Stimulated activated CD8-positive, alpha-beta memory T cell treated with anti-CD3 and anti-CD28 coated beads, Interleukin-12 subunit alpha, Interleukin-12 subunit beta, amount 100 ng/mL, for 4 hours (primary cell): ENCODE data around the gene OR10V1.
"Not testable (repeated sequence)": the region's sequence is repeated elsewhere in the genome, so short reads cannot be mapped to it uniquely, and the experiment has no call there.

Experiments used
- DNase-seq: peaks from one replicate; pipeline ENCODE4 v3.0.0-alpha.2; 2020; ENCODE audit warnings: low read depth

The OR10V1 gene

DNA sequence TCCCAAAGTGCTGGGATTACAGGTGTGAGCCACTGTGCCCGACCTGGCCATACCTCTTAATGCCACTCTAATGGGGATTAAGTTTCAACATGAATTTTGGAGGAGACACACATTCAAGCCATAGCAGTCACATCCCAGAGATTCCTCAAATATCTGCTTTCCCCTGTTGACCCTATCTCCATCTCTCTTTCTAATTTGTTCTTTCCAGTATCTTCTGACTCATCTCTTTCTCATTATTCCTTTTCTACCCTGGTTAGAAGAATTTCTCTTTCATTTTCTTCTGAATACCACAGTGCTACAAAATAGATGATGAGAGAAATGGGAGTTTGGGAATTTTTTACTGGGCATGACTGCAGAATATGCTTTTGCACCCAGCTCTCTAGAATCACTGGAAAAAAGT is 5.1 kb downstream of the OR10V1 start:
- DNase-seq = no peak

DNA sequence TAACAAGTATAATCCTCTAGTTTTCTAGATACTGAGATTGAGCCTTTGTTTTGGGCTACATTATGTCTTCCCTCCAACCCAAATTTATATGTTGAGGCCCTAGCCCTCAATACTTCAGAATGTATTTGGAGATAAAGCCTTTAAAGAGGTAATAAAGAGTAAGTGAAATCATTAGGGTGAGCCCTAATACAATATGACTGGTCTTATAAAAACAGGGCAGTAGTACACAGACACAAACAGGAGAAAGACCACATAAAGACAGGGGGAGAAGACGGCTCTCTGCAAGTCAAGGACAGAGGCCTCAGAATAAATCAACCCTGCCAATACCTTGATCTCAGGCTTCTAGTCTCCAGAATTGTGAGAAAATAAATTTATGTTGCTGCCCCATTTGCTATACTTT is 6.3 kb downstream of the OR10V1 start:
- no peak for DNase-seq

DNA sequence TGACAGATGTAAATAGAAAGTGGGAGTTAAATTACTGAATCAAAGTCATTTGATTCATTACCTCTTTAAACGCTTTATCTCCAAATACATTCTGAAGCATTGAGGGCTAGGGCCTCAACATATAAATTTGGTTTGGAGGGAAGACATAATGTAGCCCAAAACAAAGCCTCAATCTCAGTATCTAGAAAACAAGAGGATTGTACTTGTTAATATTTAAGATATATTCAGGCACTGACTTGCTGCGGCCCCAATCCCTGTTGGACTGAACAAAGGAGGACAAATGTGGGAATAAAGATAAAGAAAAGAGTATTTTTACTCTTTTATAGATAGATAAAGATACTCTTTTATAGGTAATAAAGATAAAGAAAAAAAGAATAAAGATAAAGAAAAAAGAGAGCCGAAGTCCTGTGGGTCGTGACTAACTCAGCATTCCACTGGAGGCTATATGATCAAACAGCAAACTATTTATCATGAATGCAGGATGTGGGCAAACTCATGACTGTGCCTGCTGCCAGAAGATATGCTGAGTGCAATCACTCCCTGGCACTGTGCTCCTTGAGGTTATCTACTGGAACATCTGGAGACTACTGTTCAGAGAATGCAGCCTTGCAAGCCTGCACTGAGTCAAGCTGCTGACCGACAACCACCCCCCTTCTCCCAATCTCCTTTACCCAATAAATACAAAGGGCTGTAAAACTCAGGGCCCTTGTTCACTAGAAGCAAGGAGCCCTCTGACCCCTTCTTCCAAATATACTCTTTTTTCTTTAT is 6.9 kb downstream of the OR10V1 start:
- DNase-seq = no peak

DNA sequence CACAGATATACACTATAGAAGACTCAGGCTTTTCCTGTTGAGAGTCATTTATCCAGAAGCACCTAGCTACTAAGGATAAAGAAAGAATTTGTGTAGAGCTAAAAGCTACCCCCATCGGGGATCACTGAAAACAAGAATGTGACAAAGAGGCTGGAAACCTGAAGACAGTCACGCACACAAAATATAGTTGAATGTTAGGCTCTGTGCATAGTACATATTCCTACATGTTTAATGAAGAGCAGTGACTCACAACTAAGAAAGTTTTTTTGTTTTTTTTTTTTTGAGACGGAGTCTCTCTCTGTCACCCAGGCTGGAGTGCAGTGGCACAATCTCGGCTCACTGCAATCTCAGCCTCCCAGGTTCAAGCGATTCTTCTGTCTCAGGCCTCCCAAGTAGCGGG is 8.4 kb downstream of the OR10V1 start:
- no peak for DNase-seq

DNA sequence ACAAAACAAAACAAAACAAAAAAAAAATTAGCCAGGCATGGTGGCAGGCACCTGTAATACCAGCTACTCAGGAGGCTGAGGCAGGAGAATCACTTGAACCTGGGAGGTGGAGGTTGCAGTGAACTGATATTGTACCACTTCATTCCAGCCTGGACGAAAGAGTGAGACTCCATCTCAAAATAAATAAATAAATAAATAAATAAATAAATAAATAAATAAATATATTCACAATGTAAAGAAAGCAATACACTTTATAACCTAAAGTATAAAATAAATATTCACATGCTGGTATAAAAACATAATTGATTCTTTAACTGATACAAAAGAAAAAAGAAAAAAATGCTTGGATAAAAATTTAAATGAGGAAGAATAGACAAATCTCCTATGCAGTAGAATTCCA is 10.1 kb downstream of the OR10V1 start:
- DNase-seq = not testable (repeated sequence)

DNA sequence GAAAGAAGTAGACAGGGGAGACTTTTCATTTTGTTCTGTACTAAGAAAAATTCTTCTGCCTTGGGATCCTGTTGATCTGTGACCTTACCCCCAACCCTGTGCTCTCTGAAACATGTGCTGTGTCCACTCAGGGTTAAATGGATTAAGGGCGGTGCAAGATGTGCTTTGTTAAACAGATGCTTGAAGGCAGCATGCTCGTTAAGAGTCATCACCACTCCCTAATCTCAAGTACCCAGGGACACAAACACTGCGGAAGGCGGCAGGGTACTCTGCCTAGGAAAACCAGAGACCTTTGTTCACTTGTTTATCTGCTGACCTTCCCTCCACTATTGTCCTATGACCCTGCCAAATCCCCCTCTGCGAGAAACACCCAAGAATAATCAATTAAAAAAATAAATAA is 13.5 kb downstream of the OR10V1 start:
- not testable (repeated sequence) for DNase-seq

DNA sequence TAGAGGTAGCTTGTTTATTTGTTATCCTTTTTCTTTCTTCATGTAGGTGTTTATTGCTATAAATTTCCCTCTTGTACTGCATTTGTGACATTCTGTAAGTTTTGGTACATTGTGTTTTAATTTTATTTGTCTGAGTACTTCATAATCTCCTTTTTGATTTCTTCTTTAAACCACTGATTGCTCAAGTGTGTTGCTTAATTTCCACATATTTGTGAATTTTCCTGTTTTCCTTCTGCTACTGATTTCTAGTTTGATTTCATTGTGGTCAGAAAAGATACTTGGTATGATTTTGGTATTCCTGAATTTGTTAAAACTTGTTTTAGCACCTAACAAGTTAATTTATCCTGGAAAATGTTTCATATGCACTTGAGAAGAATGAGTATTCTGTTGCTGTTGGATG is 15.1 kb downstream of the OR10V1 start:
- no peak for DNase-seq

DNA sequence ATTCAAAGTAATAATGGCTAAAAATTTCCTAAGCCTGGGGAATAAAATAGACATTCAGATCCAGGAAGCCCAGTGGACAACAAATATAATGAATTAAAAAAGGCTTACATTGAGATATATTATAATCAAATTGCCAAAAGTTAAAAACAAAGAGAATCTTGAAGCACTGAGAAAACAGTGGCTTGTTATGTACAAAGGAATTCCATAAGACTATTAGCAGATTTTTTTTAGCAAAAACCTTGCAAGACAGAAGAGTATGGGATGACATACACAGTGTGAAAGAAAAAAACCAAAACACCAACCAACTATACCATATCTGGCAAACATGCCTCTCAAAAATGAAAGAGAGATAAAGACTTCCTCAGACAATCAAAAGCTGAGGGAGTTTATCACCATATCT is 20.7 kb downstream of the OR10V1 start:
- DNase-seq = no peak

DNA sequence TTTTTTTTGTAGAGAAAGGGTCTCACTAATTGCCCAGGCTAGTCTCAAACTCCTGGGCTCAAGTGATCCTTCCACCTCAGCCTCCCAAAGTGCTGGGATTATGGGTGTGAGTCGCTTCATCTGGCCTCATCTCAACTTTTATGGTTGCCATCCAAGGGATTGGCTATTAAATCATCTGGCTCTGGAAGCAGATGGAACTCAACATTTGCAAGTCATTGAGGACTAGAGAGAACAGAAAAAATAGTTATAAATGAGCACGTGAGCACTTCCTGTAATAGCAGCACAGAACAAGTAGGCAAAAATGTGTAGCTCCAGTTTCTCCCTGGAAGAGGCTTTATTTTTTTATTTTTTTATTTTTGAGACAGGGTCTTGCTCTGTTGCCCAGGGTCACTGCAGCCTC is 22.5 kb downstream of the OR10V1 start:
- DNase-seq = no peak

DNA sequence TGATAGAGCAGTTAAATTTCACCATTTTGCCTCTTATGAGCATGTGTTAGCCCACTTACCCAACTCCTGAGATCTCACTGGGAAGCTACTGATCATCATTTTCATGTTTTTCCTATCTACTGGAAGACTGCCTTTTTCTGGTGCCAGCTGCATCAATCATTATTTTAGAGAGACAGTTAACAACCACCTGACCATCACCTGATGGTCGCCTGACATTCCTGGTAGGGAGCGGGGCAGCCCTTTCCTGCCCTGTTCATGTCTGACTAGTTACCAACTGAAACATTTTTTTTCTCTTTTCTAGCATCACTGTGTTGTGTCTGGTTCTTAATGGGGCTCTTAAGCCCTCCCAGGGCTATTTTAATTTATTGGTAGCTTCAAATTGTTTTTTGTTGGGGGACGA is 24.6 kb downstream of the OR10V1 start:
- no peak for DNase-seq

DNA sequence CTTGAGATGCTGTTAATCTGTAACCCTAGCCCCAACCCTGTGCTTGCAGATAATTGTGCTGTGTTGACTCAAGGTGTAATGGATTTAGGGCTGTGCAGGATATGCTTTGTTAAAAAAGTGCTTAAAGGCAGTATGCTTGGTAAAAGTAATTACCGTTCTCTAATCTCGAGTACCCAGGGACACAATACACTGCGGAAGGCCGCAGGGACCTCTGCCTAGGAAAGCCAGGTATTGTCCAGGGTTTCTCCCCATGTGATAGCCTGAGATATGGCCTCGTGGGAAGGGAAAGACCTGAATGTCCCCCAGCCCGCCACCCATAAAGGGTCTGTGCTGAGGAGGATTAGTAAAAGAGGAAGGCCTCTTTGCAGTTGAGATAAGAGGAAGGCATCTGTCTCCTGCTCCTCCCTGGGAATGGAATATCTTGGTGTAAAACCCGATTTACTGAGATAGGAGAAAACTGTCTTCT is 32.4 kb downstream of the OR10V1 start:
- DNase-seq = not testable (repeated sequence)

DNA sequence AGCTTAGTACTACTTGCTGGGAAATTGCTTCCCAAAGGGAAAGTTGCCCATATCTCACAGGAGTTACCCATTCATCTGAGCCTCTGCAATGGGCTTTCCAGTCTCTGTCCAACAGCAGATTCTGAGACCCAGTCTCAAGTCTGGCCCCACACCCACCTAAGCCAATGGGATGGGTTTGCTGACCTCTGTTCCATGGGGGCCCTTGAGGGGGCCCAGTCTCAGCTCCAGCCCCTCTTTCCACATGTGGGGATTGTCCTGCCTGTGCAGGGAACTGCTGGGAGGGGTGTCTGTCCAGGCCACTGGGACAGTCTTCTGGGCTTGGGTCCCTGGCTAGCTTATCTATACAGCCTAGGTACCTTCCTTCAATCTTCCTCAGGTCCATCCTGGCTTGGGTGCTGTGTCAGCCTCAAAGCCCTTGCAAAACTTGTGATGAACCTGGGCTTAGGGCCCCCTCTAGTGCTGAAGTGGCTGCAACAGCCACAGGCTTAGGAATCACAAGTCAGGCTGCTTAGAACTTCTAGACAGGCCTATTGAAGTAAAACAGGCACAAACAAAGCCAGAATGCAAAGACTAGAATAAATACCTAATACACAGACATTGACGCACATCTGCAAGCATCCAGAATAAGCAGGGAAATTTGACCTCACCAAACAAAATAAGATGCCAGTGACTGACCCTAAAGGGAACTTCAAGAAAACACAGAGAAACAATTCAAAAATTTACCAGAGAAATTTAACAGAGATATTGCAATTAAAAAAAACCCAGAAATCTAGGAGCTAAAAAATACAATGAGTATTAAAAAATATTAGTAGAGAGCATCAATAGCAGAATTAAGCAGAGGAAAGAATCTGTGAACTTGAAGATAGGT is 33.1 kb downstream of the OR10V1 start:
- peak; percentile 12 for DNase-seq

DNA sequence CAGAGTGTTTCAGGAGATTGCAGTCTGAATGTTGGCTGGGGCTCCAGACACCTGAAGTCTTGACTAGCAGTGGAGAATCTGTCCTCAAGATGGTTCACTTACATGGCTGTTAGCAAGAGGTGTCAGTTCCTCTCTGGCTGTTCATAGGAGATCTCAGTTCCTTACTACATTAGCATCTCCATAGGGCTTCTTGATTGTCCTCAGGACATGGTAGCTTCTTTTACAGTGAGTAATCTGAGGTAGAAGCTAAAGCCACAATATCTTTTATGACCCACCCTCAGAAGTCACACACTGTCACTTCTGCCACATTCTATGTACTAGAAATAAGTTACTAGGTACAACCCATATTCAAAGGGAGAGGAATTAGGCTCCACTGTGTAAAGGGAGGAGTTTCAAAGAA is 34.3 kb downstream of the OR10V1 start:
- DNase-seq = no peak

DNA sequence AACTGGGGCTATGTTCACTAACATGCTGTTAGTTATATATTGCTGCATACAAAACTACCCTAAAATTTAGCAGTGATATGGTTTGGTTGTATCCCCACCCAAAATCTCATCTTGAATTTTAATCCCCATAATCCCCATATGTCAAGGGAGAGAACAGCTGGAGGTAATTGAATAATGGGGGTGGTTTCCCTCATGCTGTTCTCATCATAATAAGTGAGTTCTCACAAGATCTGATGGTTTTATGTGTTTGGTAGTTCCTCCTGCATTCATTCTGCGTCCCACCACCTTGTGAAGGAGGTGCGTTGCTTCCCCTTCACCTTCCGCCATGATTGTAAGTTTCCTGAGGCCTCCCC is 34.9 kb downstream of the OR10V1 start:
- no peak for DNase-seq

DNA sequence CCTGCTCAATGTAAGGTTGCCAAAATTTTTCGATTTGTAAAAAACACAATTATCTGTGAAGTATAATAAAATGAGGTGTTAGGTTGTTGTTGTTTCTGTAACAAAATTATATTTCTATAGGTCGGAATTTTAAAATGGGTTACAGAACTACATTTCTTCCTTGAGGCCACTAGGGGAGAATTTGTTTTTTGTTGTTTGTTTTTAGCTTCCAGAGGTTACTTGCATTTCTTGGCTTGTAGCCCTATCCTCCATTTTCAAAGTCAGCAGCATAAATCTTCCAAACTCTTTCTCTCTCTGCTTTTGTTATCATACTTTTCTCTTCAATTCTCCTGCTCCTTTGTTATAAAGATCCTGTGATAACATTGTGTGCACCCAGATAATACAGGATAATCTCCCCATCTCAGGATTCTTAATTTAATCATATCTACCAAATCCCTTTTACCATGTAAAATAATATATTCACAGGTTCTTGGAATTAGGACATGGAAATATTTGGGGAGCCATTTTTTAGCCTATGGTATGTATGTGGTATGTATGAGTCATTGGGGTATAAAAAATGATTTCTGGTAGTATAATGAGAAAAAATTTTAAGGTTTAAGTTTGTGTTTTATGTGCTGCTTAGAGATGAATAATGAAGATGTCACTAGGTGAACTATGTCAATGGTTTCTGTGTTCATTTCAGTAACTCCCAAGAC is 35.4 kb downstream of the OR10V1 start:
- no peak for DNase-seq

DNA sequence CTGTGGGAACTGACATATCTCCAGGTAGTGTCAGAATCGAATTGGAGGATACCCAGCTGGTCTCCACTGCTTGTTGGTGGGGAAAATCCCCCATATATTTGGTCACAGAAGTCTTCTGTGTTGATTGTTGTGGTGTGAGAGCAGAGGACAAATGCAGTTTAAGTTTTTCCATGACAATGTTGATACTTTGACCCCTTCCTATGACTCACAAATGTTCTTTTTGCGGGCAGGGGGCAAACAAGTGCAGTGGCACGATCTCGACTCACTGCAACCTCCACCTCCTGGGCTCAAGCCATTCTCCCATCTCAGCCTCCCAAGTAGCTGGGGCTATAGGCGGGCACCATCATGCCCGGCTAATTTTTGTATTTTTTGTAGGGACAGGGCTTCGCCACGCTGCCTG is 37.4 kb downstream of the OR10V1 start:
- DNase-seq = no peak

DNA sequence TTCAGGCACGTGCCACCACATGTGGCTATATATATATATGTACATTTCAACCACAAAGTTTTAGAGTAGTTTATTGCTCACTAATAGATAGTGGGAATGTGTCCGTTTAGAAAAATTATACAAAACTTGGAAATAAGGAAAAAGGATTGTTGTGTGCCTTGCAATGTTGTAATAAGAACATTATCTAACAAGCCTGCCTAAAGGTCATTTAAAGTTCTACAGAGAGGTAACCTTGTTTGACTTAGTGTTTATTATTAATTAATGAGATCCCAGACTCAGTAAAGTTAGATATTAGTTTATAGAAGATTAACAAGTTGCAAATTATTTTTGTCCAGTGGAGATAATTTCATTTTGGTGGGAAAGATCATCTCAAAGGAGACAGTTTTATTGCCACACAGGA is 39.4 kb downstream of the OR10V1 start:
- DNase-seq = no peak

DNA sequence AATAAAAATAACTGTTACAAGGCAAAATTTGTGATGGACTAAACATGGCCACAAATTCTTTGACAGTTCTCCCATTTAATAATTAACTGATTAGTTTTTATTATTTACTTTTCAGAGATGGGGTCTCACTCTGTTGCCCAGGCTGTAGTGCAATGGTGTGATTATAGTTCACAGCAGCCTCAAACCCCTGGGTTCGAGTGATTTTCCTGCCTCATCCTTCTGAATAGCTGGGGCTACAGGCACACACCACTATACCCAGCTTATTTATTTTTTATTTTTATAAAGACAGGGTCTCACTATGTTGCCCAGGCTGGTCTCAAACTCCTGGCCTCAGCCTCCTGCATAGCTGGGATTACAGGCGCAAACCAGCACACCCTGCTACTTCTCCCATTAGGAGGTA is 40.4 kb downstream of the OR10V1 start:
- DNase-seq = no peak

DNA sequence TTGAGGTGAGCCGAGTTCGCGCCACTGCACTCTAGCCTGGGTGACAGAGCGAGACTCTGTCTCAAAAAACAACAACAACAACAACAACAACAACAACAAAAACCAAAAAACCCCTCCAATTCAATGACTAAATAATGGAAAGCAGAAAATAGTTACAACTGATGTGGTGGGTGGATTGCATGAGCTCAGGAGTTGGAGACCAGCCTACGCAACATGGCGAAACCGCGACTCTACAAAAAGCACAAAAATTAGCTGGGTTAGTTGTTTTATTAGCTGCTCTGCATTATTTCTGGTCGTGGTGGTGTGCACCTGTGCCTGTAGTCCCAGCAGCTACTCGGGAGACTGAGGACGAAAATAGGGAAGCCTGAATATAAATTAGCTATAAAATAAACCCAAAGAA is 42.2 kb downstream of the OR10V1 start:
- DNase-seq = no peak

DNA sequence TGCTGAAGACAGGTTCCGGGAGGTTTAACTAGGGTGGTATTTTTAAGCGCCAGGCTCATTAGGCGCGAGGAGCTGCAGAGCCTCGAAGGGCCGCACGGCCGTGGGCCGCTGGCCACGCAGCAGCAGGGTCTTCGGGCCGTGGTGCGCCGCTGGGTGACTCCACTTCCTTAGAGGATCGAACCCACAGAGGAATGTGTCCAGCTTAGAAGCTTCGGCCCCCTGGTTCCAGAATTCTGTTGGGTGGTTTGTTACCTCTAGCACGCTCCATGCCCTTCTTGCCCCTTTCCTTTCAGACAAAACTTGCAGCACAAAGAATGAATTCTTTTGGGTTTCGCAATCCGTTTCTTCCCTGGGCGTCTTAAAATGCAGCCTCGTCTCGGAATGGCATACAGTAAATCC is 44.0 kb downstream of the OR10V1 start:
- no peak for DNase-seq

DNA sequence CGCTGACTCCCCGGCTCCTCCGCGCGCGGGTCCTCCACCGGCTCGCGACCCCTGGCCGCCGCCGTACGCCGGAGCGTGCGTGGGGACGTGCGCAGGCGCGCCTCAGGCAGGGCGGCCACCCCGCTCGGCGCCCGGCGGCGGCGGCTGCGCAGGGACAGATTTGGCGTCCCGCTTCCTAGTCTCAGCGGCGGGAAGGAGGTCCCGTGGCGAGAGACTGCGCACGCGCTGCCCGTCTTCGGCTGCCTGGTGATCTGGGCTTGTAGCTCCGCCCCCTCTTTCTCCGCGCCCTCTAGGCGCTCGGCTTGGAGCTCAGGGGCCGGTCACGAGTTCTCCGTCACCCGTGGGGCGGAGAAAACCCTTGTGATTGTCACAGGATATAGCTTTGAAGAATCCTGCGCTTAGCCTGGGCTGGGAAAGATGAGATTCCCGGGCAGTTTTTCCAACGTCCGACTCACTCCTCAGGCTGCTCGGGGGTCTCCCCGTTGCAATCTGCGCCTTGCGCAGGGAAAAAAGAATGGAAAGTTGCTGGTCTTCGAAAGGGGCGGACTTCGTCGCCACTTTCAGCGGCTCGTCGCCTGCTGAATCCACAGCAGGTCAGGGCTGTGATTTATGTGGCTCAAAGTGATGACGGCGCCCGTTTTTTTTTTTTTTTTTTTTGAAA is 44.6 kb downstream of the OR10V1 start, which contains the start of gene PATL1:
TSS of gene PATL1 (minus strand) at position 88 of the 661 bp plus-strand sequence. CDS start 142 bp downstream, outside the sequence.
- DNase-seq = peak; percentile 98
